Left ventricle myocardium inferior (tissue), 1 donor: Measurements from ENCODE around the gene RAB3GAP1. TPM values are rescaled to one million over a fixed set of nuclear protein-coding genes. Genes with fewer than 3 reads are reported as not detected.
"Not testable (repeated sequence)": the region's sequence is repeated elsewhere in the genome, so short reads cannot be mapped to it uniquely, and the experiment has no call there.

Source experiments
- DNase-seq: peaks from one replicate; pipeline ENCODE4 v3.0.0-alpha.2; 2020
- H3K27ac ChIP-seq: fragments of 200-600 bp; replicated peaks from 2 replicates; pipeline ENCODE4 v1.8.0; 2021
- H3K27me3 ChIP-seq: fragments of 200-600 bp; 2 replicates; pipeline ENCODE4 v1.8.0; 2021; ENCODE audit warnings: low read depth
- H3K36me3 ChIP-seq: fragments of 200-600 bp; 2 replicates; pipeline ENCODE4 v1.8.0; 2021
- H3K4me1 ChIP-seq: fragments of 200-600 bp; 2 replicates; pipeline ENCODE4 v1.8.0; 2021
- H3K4me3 ChIP-seq: fragments of 200-600 bp; 2 replicates; pipeline ENCODE4 v1.8.0; 2021; ENCODE audit warnings: mild to moderate bottlenecking, moderate library complexity
- H3K9me3 ChIP-seq: fragments of 200-600 bp; replicated peaks from 2 replicates; pipeline ENCODE4 v1.8.0; 2021
- CTCF ChIP-seq: fragments of 200-600 bp; IDR thresholded peaks from 2 replicates; pipeline ENCODE4 v1.8.0; 2021; ENCODE audit warnings: antibody characterized with exemption, mild to moderate bottlenecking, borderline replicate concordance
- intact Hi-C: fragments of 100-400 bp; cut with micrococcal nuclease; formaldehyde crosslinking; loops from one replicate; pipeline ENCODE4 v1.11.0; 2022
- total RNA-seq: library from RNA; stranded (reverse); fragmentation: NEBNext Ultra II Directional; extraction: Animal tissue kit (Norgen Biotek cat#: 25700); gene quantifications from one replicate; pipeline ENCODE4 v1.2.1, GENCODE V29; 2021
- donor health status: DM: no; HTN: yes; CAD: no; lungs with severe emphysema.

The RAB3GAP1 gene
- total RNA-seq, 1 donor from 2014 or later, result 48.6 TPM

- H3K27ac ChIP-seq, result no peak overlapping the region
- DNase-seq, result no peak
- TF ChIP-seq CTCF, result no peak
- intact Hi-C loops, result no loop called here
- peaks cover 17% of the 10 kb centered on the region for H3K4me1 ChIP-seq
- peaks cover 38% of the 10 kb centered on the region for H3K36me3 ChIP-seq
- H3K4me3 ChIP-seq, result no peak overlapping the region
- H3K9me3 ChIP-seq, result no peaks in the 10 kb centered on the region
- no peaks in the 10 kb centered on the region for H3K27me3 ChIP-seq
Measured at GRCh38 chr2:135096665-135097446, 44.8 kb downstream of the RAB3GAP1 start.

- intact Hi-C loops, result no loop called here
- Histone ChIP-seq H3K4me3 (no peak overlapping the region), H3K4me1 (peaks cover 17% of the 10 kb centered on the region), H3K27me3 (no peaks in the 10 kb centered on the region), H3K36me3 (peaks cover 32% of the 10 kb centered on the region), H3K27ac (no peak overlapping the region), H3K9me3 (no peaks in the 10 kb centered on the region)
- TF ChIP-seq CTCF, result no peak
- DNase-seq, result no peak
Measured at GRCh38 chr2:135097532-135098231, 45.6 kb downstream of the RAB3GAP1 start.

GRCh38 chr2:135099802-135100483 is 47.9 kb downstream of the RAB3GAP1 start:
- intact Hi-C loops, result no loop called here
- peak overlapping the region; percentile 33 for H3K27ac ChIP-seq
- no peak for TF ChIP-seq CTCF

GRCh38 chr2:135103843-135104242 is 51.8 kb downstream of the RAB3GAP1 start:
- H3K36me3 ChIP-seq, result peaks cover 21% of the 10 kb centered on the region
- H3K4me1 ChIP-seq, result peaks cover 20% of the 10 kb centered on the region
- H3K27ac ChIP-seq, result no peak overlapping the region
- peaks cover 7% of the 10 kb centered on the region for H3K9me3 ChIP-seq
- no peak for DNase-seq
- no peak for TF ChIP-seq CTCF
- intact Hi-C loops, result no loop called here
- H3K27me3 ChIP-seq, result no peaks in the 10 kb centered on the region
- no peak overlapping the region for H3K4me3 ChIP-seq

More at GRCh38 chr2:135099802-135100483, 47.9 kb downstream of the RAB3GAP1 start:
- peaks cover 12% of the 10 kb centered on the region for H3K36me3 ChIP-seq
- no peaks in the 10 kb centered on the region for H3K9me3 ChIP-seq
- H3K27me3 ChIP-seq, result no peaks in the 10 kb centered on the region
- DNase-seq, result no peak
- peak overlapping the region; percentile 29 for H3K4me3 ChIP-seq
- peaks cover 20% of the 10 kb centered on the region for H3K4me1 ChIP-seq

GRCh38 chr2:135105513-135106316 is 53.6 kb downstream of the RAB3GAP1 start:
- H3K9me3 ChIP-seq, intact Hi-C loops, DNase-seq: not testable (repeated sequence)

More at GRCh38 chr2:135105513-135106316, 53.6 kb downstream of the RAB3GAP1 start:
- H3K27ac ChIP-seq, H3K27me3 ChIP-seq, H3K4me1 ChIP-seq, H3K4me3 ChIP-seq: not testable (repeated sequence)
- peaks cover 30% of the 10 kb centered on the region for H3K36me3 ChIP-seq
